ENCODE data around the gene KCNIP4. TPM values are rescaled to one million over a fixed set of nuclear protein-coding genes. Genes with fewer than 3 reads are reported as not detected.

The KCNIP4 gene
- total and polyA plus RNA-seq, 2 of the 4 experiments (the other 2 are of a cell fraction), result not detected

GRCh38 chr4:21271439-21272052 lies 677.0 kb downstream of the KCNIP4 start:
- Histone ChIP-seq H3K14ac (replicated peaks; ENCODE audit: low read depth, low read length) (no peak overlapping the region), H3K9me1 (ENCODE audit: insufficient read depth, low read length) (no peaks in the 10 kb centered on the region), H3K23ac (ENCODE audit: low read depth, low read length) (no peak overlapping the region), H2AK5ac (ENCODE audit: low read depth, low read length) (no peak overlapping the region), H3K79me1 (ENCODE audit: low read depth in 1 of 2, low read length in 2 of 2) (no peaks in the 10 kb centered on the region), H3K36me3 (ENCODE audit: control insufficient read depth, insufficient read depth, low read length) (no peaks in the 10 kb centered on the region), H3K9ac (ENCODE audit: low read depth, low read length) (no peak overlapping the region), H2BK120ac (ENCODE audit: low read depth, low read length) (no peak overlapping the region), H2AK9ac (replicated peaks; ENCODE audit: low read depth, low read length, poor library complexity) (no peak overlapping the region), H3K18ac (ENCODE audit: low read depth, low read length) (no peak overlapping the region), H3K56ac (ENCODE audit: extremely low read depth, insufficient read depth, low read length) (no peak overlapping the region), H3K27ac (ENCODE audit: insufficient read depth, low read length) (no peak overlapping the region), H4K91ac (ENCODE audit: insufficient read depth, low read depth, low read length) (no peak overlapping the region), H3K9me3 (ENCODE audit: control insufficient read depth, insufficient read depth, low read length) (peaks cover 6% of the 10 kb centered on the region), H2BK5ac (ENCODE audit: low read depth, low read length, poor library complexity, severe bottlenecking) (no peak overlapping the region), H2BK15ac (ENCODE audit: low read depth, low read length) (no peak overlapping the region), H2BK20ac (ENCODE audit: low read depth, low read length) (no peak overlapping the region), H3K4me1 (ENCODE audit: control insufficient read depth, insufficient read depth, low read length) (no peaks in the 10 kb centered on the region), H3K4me3 (ENCODE audit: insufficient read depth, low read depth, low read length) (no peak overlapping the region), H3K27me3 (ENCODE audit: control insufficient read depth, insufficient read depth, low read length) (no peaks in the 10 kb centered on the region), H4K8ac (ENCODE audit: low read depth in 2 of 2, low read length in 2 of 2) (no peak overlapping the region), H4K5ac (ENCODE audit: low read depth, low read length) (no peak overlapping the region), H4K20me1 (ENCODE audit: insufficient read depth, low read length) (no peaks in the 10 kb centered on the region), H3K4me2 (ENCODE audit: low read depth, low read length) (no peak overlapping the region), H2AFZ (replicated peaks; ENCODE audit: low read length, poor library complexity) (no peak overlapping the region), H3K4ac (ENCODE audit: low read depth, low read length) (no peak overlapping the region)
- WGBS, 2 experiments (ENCODE audit: extremely low coverage in 2 of 2, insufficient read length in 1 of 2), result no CpG with 5 or more reads among the region's 4 CpGs
- no TSS peak for BruUV-seq (replicated peaks)
- POLR2A ChIA-PET (ENCODE audit: unreplicated experiment), result no interaction called here
- in situ Hi-C loops (cut with MboI; ENCODE audit: low sequenced_read_pairs) (no loop called here), dilution Hi-C loops (cut with HindIII; ENCODE audit: low sequenced_read_pairs, unreplicated experiment) (no loop called here), intact Hi-C loops (cut with micrococcal nuclease) (no loop called here)
- DNase-seq (no peak), ATAC-seq (ENCODE audit: low read depth) (no peak)
- no peak for TF ChIP-seq POLR2A (IDR thresholded peaks at IDR 0.05; ENCODE audit: low read depth, low read length)
- no peak for TF ChIP-seq CEBPB (IDR thresholded peaks at IDR 0.05; ENCODE audit: low read depth, low read length)
- no peak for TF ChIP-seq BHLHE40 (IDR thresholded peaks at IDR 0.05; ENCODE audit: low read depth, low read length)
- no peak for TF ChIP-seq CTCF (conservative IDR thresholded peaks at IDR 0.05; ENCODE audit: low read depth, low read length)
- TF ChIP-seq CHD1 (IDR thresholded peaks at IDR 0.05; ENCODE audit: low read depth, low read length), result no peak
- TF ChIP-seq RFX5 (IDR thresholded peaks at IDR 0.05; ENCODE audit: low read depth, low read length), result no peak
- no peak for TF ChIP-seq SMC3 (IDR thresholded peaks at IDR 0.05; ENCODE audit: low read depth, low read length)
- no peak for TF ChIP-seq ELK1 (IDR thresholded peaks at IDR 0.05; ENCODE audit: borderline replicate concordance, low read depth, low read length)
- TF ChIP-seq NFE2L2 (IDR thresholded peaks at IDR 0.05; ENCODE audit: low read depth, low read length), result no peak
- TF ChIP-seq MAZ (IDR thresholded peaks at IDR 0.05; ENCODE audit: borderline replicate concordance, low read depth, low read length), result no peak
- no peak for TF ChIP-seq MAFK (IDR thresholded peaks at IDR 0.05; ENCODE audit: low read depth, low read length)
- no peak for TF ChIP-seq MXI1 (IDR thresholded peaks at IDR 0.05; ENCODE audit: borderline replicate concordance, low read depth, low read length)
- CTCF ChIA-PET, result no interaction called here
